ENCODE measurements around the gene CFAP77.

DNA sequence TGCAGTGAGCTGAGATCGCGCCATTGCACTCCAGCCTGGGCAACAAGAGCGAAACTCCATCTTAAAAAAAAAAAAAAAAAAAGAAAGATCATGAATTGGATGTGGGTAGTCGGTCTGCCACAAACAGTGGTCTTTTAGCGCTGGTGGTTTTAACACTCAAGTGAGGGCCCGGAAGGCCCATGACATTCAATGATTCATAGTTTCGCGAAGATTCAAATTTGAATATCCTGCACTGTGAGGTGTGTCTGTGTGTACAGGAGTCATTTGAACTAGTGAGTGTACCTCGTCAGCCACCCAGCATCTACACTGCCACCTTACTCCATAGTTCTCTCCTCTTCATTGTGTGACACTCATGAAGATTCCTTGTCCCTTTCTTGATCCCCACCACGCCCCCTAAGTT is 41.3 kb downstream of the CFAP77 start:
- TF ChIP-seq CTCF (IDR thresholded peaks at IDR 0.05) (no peak), POLR2A (IDR thresholded peaks at IDR 0.05) (no peak)
